ENCODE results near the gene TRIML1. TPM values are rescaled to one million over a fixed set of nuclear protein-coding genes. Genes with fewer than 3 reads are reported as not detected.

TRIML1 gene
- total RNA-seq (not detected), polyA plus RNA-seq (not detected)
- long read RNA-seq, donor 1: 0 reads
- long read RNA-seq, donor 2: 0 reads
- long read RNA-seq, donor 3: 0 reads

- intact Hi-C loops (cut with DNase I): no loop called here
- DNase-seq (no peak), ATAC-seq (no peak)
- Histone ChIP-seq H3K27me3 (peaks cover 0 to 6% (median 0%) of the 10 kb centered on the region in 7 donors), H3K4me3 (no peak within 1 kb of the TSS), H3K4me1 (no peaks in the 10 kb centered on the region), H3K27ac (no peak within 1 kb of the TSS), H3K9me3 (no peaks in the 10 kb centered on the region), H3K36me3 (no peaks in the 10 kb centered on the region)
- WGBS, 2 donors: 76 to 84% methylated on average over 3 of the region's 3 CpGs
- no peak for TF ChIP-seq CTCF (IDR thresholded peaks at IDR 0.05)
These were observed at the start of gene TRIML1 for GRCh38 chr4:188139141-188139540. Gene TRIML1, plus strand, starts transcription at chr4:188139441. Its CDS starts 118 bp downstream, at chr4:188139559.

- intact Hi-C loops (cut with DNase I): no loop called here
- 88 to 93% methylated on average over 3 of the region's 3 CpGs for WGBS, 2 donors
- Histone ChIP-seq H3K9me3 (peaks cover 0 to 4% (median 0%) of the 10 kb centered on the region in 11 donors), H3K27me3 (no peaks in the 10 kb centered on the region), H3K27ac (no peak overlapping the region), H3K4me3 (no peak overlapping the region), H3K36me3 (no peaks in the 10 kb centered on the region), H3K4me1 (no peaks in the 10 kb centered on the region)
- TF ChIP-seq CTCF (IDR thresholded peaks at IDR 0.05): no peak
- DNase-seq (no peak), ATAC-seq (no peak)
These were observed 46.4 kb upstream of the TRIML1 start for GRCh38 chr4:188092824-188093223.

GRCh38 chr4:188106454-188106853 lies 32.8 kb upstream of the TRIML1 start:
- Histone ChIP-seq H3K27ac (no peak overlapping the region), H3K9me3 (peaks cover 0 to 24% (median 0%) of the 10 kb centered on the region in 11 donors), H3K4me3 (no peak overlapping the region), H3K36me3 (no peaks in the 10 kb centered on the region), H3K4me1 (no peaks in the 10 kb centered on the region), H3K27me3 (peaks cover 0 to 6% (median 0%) of the 10 kb centered on the region in 7 donors)
- no peak for TF ChIP-seq CTCF (IDR thresholded peaks at IDR 0.05)
- DNase-seq (no peak), ATAC-seq (no peak)
- 97 to 98% methylated on average over 40 of the region's 40 CpGs for WGBS, 2 donors
- intact Hi-C loops (cut with DNase I): no loop called here

- no peak for TF ChIP-seq CTCF (IDR thresholded peaks at IDR 0.05)
- H3K4me3 ChIP-seq: no peak overlapping the region
- no peak overlapping the region for H3K27ac ChIP-seq
- ATAC-seq: no peak
- DNase-seq: no peak
- intact Hi-C loops (cut with DNase I): no loop called here
- H3K9me3 ChIP-seq: peaks cover 0 to 24% (median 0%) of the 10 kb centered on the region in 11 donors
- 47 to 50% methylated on average over 10 of the region's 10 CpGs for WGBS, 2 donors
- peaks cover 0 to 6% (median 0%) of the 10 kb centered on the region in 7 donors for H3K27me3 ChIP-seq
- no peaks in the 10 kb centered on the region for H3K4me1 ChIP-seq
- no peaks in the 10 kb centered on the region for H3K36me3 ChIP-seq
These were observed 31.1 kb upstream of the TRIML1 start for GRCh38 chr4:188107931-188108843.
